MM.1S (cell line): Measurements from ENCODE around the gene KSR2.

Experiments used
- EZH2 ChIP-seq: fragments of 300-600 bp; sonication (generic); optimal IDR thresholded peaks from 2 replicates; pipeline ENCODE3; 2017; ENCODE audit warnings: low read depth, mild to moderate bottlenecking, antibody characterized with exemption, low read length, mixed read lengths
- EZH2phosphoT487 ChIP-seq: fragments of 300-600 bp; sonication (generic); IDR thresholded peaks from 2 replicates; pipeline ENCODE4 v1.6.1; 2018; ENCODE audit warnings: antibody characterized with exemption, low read length
- TF ChIP-seq, protein P1 (sequence below): fragments of 300-600 bp; sonication (generic); IDR thresholded peaks from 2 replicates; pipeline ENCODE4 v1.5.1; 2016; ENCODE audit warnings: antibody characterized with exemption, low read length, mixed read lengths

DNA sequence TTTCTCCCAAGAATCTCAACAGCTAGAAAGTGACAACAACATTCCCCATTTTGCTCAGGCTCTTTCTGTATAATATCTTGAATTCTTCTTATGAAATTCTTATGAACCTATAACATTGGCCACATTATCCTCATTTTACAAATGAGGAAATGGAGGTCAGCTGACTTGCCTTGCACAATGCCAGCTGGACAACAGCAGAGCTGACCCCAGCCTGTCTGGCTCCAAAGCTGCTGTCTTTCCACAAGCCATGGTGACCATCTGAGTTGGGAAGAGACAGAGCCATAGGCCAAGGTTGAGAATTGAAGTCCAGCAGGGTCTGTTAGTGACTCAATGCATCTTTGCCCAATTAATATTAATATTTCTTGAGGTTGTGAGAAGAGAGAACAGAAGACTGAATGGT, 87.3 kb downstream of the KSR2 start:
- TF ChIP-seq, protein P1, sequence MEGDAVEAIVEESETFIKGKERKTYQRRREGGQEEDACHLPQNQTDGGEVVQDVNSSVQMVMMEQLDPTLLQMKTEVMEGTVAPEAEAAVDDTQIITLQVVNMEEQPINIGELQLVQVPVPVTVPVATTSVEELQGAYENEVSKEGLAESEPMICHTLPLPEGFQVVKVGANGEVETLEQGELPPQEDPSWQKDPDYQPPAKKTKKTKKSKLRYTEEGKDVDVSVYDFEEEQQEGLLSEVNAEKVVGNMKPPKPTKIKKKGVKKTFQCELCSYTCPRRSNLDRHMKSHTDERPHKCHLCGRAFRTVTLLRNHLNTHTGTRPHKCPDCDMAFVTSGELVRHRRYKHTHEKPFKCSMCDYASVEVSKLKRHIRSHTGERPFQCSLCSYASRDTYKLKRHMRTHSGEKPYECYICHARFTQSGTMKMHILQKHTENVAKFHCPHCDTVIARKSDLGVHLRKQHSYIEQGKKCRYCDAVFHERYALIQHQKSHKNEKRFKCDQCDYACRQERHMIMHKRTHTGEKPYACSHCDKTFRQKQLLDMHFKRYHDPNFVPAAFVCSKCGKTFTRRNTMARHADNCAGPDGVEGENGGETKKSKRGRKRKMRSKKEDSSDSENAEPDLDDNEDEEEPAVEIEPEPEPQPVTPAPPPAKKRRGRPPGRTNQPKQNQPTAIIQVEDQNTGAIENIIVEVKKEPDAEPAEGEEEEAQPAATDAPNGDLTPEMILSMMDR: no peak
- TF ChIP-seq EZH2: no peak
- TF ChIP-seq EZH2phosphoT487: no peak
